Activated T-helper 1 cell treated with anti-CD3 and anti-CD28 coated beads, Interleukin-12 subunit alpha, Interleukin-12 subunit beta, Interleukin-2, Interleukin-4 antibody, amounts not matched to agents 30 ng/mL and 10 ng/mL and 1 ng/mL, durations not matched to agents 14 hours and 24 hours and 36 hours (primary cell): Measurements from ENCODE around the gene HSF4. TPM values are rescaled to one million over a fixed set of nuclear protein-coding genes. Genes with fewer than 3 reads are reported as not detected.

ENCODE experiments used
- DNase-seq: peaks from one replicate; pipeline ENCODE4 v3.0.0; 2021; ENCODE audit warnings: low spot score
- H3K27ac Mint-ChIP-seq: one replicate; pipeline ENCODE4 v1.8.0; 2021; ENCODE audit warnings: mild to moderate bottlenecking, mixed read lengths
- H3K27me3 Mint-ChIP-seq: one replicate; pipeline ENCODE4 v1.8.0; 2022; ENCODE audit warnings: mild to moderate bottlenecking, moderate library complexity, mixed read lengths; ENCODE audit not compliant: insufficient read depth
- H3K36me3 Mint-ChIP-seq: one replicate; pipeline ENCODE4 v1.8.0; 2021; ENCODE audit warnings: low read depth, mixed read lengths
- H3K4me1 Mint-ChIP-seq: one replicate; pipeline ENCODE4 v1.8.0; 2021; ENCODE audit warnings: low read depth, mixed read lengths
- H3K4me3 Mint-ChIP-seq: one replicate; pipeline ENCODE4 v1.8.0; 2021; ENCODE audit warnings: mild to moderate bottlenecking, moderate library complexity, mixed read lengths
- H3K9me3 Mint-ChIP-seq: one replicate; pipeline ENCODE4 v1.8.0; 2021; ENCODE audit warnings: mixed read lengths
- intact Hi-C: fragments of 100-400 bp; cut with micrococcal nuclease; formaldehyde crosslinking; loops from one replicate; pipeline ENCODE4 v1.15.1; 2024
- total RNA-seq: library from RNA; stranded (reverse); gene quantifications from 2 replicates; pipeline ENCODE4 v1.2.3, GENCODE V29; 2022

The HSF4 gene
- total RNA-seq, 1 donor from 2014 or later = 30.3 TPM

GRCh38 chr16:67206129-67206837 is 41.7 kb downstream of the HSF4 start:
- Mint-ChIP-seq H3K4me1 (no peaks in the 10 kb centered on the region), H3K27me3 (no peaks in the 10 kb centered on the region), H3K4me3 (no peak overlapping the region), H3K27ac (no peak overlapping the region), H3K9me3 (no peaks in the 10 kb centered on the region), H3K36me3 (peaks cover 6% of the 10 kb centered on the region)
- no peak for DNase-seq
- intact Hi-C loops = no loop called here

DNA sequence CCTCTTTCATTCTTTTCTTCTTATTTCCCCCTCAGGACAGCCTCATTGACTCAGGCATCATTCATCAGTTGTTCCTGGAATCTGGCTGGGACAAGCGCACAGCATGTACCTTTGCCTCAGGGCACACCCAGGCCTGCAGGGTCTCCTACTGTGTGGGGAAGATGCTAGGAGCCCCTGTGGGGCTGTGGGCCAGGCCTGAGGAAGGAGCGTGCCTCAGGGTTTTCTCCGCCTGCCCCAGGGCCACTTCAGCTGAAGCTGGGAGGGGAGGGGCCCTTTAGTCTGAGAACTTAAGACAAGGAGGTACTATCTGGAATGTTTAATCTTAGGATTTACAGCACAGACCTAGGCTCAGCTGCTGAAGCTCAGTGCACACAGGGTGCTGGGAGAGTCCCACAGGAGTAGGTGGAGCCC is 42.3 kb downstream of the HSF4 start:
- peaks cover 6% of the 10 kb centered on the region for H3K36me3 Mint-ChIP-seq
- intact Hi-C loops = no loop called here
- no peak overlapping the region for H3K4me3 Mint-ChIP-seq
- H3K4me1 Mint-ChIP-seq = no peaks in the 10 kb centered on the region
- no peak overlapping the region for H3K27ac Mint-ChIP-seq
- DNase-seq = no peak
- H3K27me3 Mint-ChIP-seq = no peaks in the 10 kb centered on the region
- H3K9me3 Mint-ChIP-seq = no peaks in the 10 kb centered on the region

GRCh38 chr16:67207249-67208091 is 42.9 kb downstream of the HSF4 start:
- H3K27me3 Mint-ChIP-seq = no peaks in the 10 kb centered on the region
- no peaks in the 10 kb centered on the region for H3K9me3 Mint-ChIP-seq
- DNase-seq = no peak
- no peaks in the 10 kb centered on the region for H3K4me1 Mint-ChIP-seq
- intact Hi-C loops = no loop called here
- H3K36me3 Mint-ChIP-seq = peaks cover 6% of the 10 kb centered on the region
- no peak overlapping the region for H3K27ac Mint-ChIP-seq
- no peak overlapping the region for H3K4me3 Mint-ChIP-seq

DNA sequence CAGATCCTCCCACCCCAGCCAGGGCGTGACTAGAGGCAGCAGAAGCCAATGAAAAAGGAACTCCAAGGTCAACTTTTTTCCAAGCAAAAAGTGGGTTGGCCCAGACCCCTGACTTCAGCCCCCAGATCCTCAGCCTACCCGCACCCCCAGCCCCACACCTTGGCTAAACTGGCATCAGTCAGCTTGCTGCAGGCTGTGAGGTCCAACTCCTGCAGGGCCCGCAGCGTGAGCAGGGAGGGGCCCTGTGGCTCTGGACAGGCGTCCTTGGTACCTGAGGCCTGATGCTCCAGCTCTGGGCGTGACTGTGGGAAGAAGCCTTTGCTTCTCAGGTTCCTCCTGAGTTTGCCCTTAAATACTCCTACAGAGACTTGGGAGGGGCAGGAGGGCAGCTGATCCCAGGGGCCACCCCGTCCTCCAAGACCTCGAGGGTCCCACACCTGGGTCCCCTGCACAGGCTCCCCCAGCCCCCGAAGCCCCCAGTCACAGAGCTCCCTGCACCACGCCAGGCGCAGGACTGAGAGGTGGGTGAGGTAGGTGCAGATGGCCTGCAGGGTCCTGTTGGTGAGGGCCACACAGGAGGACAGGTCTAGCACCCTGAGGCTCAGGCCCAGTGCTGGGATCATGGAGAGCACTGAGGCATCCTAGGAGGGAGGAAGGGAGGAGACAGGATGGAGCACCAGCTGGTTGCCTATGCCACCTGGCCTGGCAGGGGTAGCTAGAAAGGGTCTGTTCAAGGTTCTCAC is 43.8 kb downstream of the HSF4 start:
- DNase-seq = no peak
- H3K9me3 Mint-ChIP-seq = no peaks in the 10 kb centered on the region
- H3K4me1 Mint-ChIP-seq = no peaks in the 10 kb centered on the region
- H3K36me3 Mint-ChIP-seq = peaks cover 6% of the 10 kb centered on the region
- no peak overlapping the region for H3K4me3 Mint-ChIP-seq
- H3K27me3 Mint-ChIP-seq = no peaks in the 10 kb centered on the region
- no peak overlapping the region for H3K27ac Mint-ChIP-seq
- intact Hi-C loops = no loop called here

GRCh38 chr16:67209565-67209964 is 45.0 kb downstream of the HSF4 start:
- Mint-ChIP-seq H3K27me3 (no peaks in the 10 kb centered on the region), H3K27ac (no peak overlapping the region), H3K4me1 (no peaks in the 10 kb centered on the region), H3K9me3 (no peaks in the 10 kb centered on the region), H3K4me3 (no peak overlapping the region), H3K36me3 (peaks cover 6% of the 10 kb centered on the region)
- intact Hi-C loops = no loop called here
- no peak for DNase-seq

- Mint-ChIP-seq H3K27me3 (no peaks in the 10 kb centered on the region), H3K36me3 (peaks cover 6% of the 10 kb centered on the region), H3K4me3 (no peak overlapping the region), H3K27ac (no peak overlapping the region), H3K9me3 (no peaks in the 10 kb centered on the region), H3K4me1 (no peaks in the 10 kb centered on the region)
- DNase-seq = no peak
- intact Hi-C loops = no loop called here
Measured at GRCh38 chr16:67210069-67210937, 45.8 kb downstream of the HSF4 start.

DNA sequence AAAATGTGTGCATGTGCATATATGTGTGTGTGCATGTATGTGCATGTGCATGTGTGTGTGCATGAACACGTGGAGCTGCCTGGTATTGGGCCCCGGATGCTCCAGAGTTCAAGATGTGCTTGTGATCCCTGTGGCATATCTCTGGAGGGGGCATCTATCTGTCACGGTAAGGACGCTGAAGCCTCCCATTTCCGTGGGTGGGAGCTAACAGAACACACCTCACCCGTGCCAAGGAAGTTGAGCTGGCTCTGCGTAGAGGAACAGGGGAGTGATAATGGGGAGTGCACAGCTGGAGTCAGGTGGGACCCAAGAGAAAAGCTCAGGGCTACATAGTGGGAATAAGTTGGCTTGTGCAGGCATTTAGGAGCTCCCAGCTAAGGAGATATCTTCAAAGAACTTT is 47.1 kb downstream of the HSF4 start:
- Mint-ChIP-seq H3K27me3 (peaks cover 7% of the 10 kb centered on the region), H3K9me3 (no peaks in the 10 kb centered on the region), H3K36me3 (peaks cover 1% of the 10 kb centered on the region), H3K27ac (no peak overlapping the region), H3K4me3 (no peak overlapping the region), H3K4me1 (peaks cover 9% of the 10 kb centered on the region)
- intact Hi-C loops = no loop called here
- no peak for DNase-seq

DNA sequence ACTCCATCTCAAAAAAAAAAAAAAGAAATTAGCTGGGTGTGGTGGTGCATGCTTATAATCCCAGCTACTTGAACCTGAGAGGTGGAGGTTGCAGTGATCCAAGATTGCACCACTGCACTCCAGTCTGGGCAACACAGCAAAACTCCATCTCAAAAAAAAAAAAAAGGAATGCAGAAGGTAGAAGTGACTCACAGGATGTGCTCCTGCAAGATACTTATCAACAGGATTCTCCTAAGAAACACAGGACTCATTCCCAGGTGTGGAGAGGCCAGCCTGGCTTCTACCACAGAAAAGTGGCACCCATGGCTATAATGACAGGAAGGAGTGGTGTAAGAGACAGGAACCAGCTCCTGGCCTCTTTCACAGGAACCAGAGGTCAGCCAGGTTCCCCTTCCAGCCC is 48.2 kb downstream of the HSF4 start:
- Mint-ChIP-seq H3K27ac (no peak overlapping the region), H3K36me3 (peaks cover 5% of the 10 kb centered on the region), H3K9me3 (no peaks in the 10 kb centered on the region), H3K4me1 (peaks cover 18% of the 10 kb centered on the region), H3K4me3 (no peak overlapping the region), H3K27me3 (peaks cover 11% of the 10 kb centered on the region)
- intact Hi-C loops = no loop called here
- no peak for DNase-seq

GRCh38 chr16:67213197-67214019 is 48.9 kb downstream of the HSF4 start:
- H3K36me3 Mint-ChIP-seq = peaks cover 5% of the 10 kb centered on the region

DNA sequence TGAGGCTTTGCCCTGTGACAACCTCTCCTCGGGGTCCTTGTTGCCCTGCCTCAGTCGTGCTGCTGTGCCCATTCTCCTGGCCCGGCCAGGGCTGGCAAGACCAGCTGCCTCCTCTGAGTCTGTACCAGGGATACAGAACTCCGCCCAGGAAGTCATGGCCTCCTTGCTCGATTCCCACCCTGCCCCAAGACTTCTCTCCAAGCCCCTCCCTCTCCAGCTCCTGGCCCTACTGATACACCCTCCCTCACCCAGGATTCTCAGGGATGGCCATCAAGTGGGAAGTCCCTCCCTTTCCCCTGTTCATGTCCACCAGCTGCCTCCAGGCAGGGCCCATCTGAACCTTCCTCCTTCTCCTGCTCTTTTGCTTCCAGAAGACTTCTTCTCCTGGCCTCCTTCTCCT is 51.2 kb downstream of the HSF4 start:
- Mint-ChIP-seq H3K36me3 (peaks cover 5% of the 10 kb centered on the region), H3K27me3 (peaks cover 11% of the 10 kb centered on the region), H3K9me3 (no peaks in the 10 kb centered on the region), H3K4me3 (no peak overlapping the region), H3K27ac (no peak overlapping the region), H3K4me1 (peaks cover 20% of the 10 kb centered on the region)
- intact Hi-C loops = no loop called here
- no peak for DNase-seq

More at GRCh38 chr16:67213197-67214019, 48.9 kb downstream of the HSF4 start:
- H3K27ac Mint-ChIP-seq = no peak overlapping the region
- DNase-seq = no peak
- H3K9me3 Mint-ChIP-seq = no peaks in the 10 kb centered on the region
- peaks cover 20% of the 10 kb centered on the region for H3K4me1 Mint-ChIP-seq
- intact Hi-C loops = no loop called here
- peaks cover 11% of the 10 kb centered on the region for H3K27me3 Mint-ChIP-seq
- no peak overlapping the region for H3K4me3 Mint-ChIP-seq

- no peak overlapping the region for H3K4me3 Mint-ChIP-seq
- H3K27me3 Mint-ChIP-seq = peaks cover 11% of the 10 kb centered on the region
- no peaks in the 10 kb centered on the region for H3K9me3 Mint-ChIP-seq
- peaks cover 5% of the 10 kb centered on the region for H3K36me3 Mint-ChIP-seq
- intact Hi-C loops = no loop called here
- peaks cover 20% of the 10 kb centered on the region for H3K4me1 Mint-ChIP-seq
- DNase-seq = no peak
- H3K27ac Mint-ChIP-seq = no peak overlapping the region
Measured at GRCh38 chr16:67216612-67217490, 52.3 kb downstream of the HSF4 start.
